Stimulated activated CD4-positive, alpha-beta T cell treated with anti-CD3 and anti-CD28 coated beads, Interleukin-1b, Interleukin-23, amount 100 ng/mL, for 48 hours (primary cell): ENCODE measurements around the gene POU4F1.
A peak's percentile ranks its signal among the peaks of the same experiment; 100 is the strongest.

Experiments used
- DNase-seq: peaks from one replicate; pipeline ENCODE4 v3.0.0-alpha.2; 2020

Gene POU4F1

DNA sequence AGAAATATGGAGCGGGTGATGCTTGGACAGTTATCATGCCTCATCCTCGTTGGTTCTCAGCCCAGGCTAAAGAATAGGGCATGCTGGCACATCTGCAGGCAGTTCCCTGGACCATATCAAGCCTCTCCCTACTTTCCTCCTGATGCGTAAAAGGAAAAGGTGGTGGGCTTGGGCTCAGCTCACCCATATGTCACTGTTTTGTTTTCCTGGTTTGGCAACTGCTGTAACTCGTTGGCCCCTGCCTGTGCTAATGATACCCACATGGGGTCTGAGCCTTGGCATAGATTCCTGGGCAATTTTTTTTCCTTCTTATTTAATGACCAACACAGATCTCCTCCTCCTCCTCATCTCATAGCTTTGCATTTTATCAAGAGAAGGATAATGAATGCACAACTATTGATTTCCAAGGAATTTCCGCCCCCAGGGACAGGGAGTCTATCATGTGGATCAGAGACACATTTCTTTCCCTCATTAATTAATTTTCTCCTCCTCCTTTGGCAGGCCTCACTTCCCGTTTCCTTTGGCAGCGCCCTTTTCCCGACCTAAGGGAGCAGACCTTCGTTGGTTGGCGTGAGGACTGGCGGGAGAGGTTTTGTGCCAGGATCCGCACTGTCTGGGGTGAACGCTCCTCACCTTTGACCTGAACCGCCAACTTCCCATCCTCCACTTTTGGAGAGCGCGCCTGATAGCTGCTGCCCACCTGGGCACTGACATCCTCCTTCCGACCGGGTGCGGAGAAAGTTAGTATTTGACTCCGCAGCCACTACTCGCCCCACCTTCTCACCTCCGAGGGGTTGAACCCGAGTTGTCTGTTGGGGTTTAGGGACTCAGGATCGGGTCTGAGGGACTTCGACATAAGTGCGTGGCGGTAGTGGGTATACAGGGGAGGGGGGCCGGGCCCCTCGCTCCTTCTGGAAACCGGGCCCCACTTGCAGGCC is 3.4 kb upstream of the POU4F1 start:
- DNase-seq: no peak

DNA sequence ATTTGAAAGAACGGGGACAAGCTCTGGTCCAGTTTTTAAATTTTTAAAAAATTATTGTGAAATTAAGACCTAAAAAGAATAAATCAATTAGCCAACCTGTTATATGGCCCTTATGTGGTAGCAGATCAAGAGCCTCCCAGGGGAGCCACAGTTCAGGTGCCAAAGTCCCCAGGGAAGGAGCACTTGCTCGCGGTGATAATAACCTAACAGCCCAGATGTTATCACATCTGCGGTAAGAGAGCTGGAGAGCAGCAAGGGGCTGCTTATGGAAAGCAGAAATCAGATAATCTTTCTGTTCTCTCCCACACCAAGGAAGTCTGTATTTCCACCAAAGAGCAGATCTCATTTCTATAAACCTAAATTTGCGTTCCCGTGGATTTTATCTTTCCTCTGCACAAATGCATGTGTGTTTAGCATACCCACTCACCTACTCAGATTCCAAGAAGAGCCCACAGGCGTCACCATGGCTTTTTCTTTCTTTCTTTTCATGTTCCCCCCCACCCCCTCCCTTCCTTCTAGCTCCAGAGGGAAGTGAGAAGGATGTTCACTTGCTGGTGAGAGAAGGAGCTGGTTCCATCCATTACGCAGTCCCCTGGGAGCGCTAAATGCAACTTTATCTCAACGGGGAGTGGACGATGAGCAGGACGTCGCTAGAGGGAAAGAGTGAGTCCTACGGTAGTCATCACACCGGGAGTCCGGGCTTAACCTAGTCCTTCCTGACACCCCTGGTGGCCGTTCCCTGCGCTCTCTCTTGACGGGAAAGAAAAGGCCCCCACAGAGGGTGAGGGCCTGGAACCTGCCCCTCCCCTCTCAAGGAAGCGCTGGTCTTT is 1.6 kb upstream of the POU4F1 start:
- no peak for DNase-seq

DNA sequence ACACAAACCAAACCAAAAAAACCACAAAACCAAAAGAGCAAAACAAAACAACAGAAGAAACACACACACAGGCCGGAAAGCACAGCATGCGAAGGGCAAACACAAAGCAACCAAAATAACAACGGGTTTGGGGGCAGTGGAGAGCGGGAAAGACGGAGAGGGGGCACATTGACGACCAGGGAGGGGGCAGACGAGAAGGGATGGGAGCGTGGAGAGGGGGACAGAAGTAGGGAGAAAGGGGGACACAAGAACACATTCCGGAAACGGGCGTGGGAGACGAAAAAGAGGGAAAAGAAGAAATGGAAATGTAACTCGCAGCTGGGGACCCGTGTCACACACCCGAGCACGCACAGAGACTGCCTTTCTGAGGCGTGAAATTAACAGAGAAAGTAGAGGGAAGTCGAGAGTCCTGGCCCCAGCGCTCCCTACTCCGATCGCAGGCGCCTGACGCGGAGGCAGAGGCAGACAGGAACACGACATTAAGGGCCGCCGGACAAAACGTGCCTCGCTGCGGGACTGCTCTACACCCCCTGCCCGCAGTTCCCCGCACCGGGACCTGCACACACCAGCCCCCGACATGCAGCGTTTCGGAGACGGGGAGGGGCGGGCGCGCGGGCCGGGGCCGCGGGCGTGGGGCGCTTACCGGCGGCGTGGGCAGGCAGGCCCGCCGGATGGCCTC is 652 bp downstream of the POU4F1 start:
- peak; percentile 16 for DNase-seq

- no peak for DNase-seq
Measured at GRCh38 chr13:78601874-78602560, 1.3 kb downstream of the POU4F1 start.

DNA sequence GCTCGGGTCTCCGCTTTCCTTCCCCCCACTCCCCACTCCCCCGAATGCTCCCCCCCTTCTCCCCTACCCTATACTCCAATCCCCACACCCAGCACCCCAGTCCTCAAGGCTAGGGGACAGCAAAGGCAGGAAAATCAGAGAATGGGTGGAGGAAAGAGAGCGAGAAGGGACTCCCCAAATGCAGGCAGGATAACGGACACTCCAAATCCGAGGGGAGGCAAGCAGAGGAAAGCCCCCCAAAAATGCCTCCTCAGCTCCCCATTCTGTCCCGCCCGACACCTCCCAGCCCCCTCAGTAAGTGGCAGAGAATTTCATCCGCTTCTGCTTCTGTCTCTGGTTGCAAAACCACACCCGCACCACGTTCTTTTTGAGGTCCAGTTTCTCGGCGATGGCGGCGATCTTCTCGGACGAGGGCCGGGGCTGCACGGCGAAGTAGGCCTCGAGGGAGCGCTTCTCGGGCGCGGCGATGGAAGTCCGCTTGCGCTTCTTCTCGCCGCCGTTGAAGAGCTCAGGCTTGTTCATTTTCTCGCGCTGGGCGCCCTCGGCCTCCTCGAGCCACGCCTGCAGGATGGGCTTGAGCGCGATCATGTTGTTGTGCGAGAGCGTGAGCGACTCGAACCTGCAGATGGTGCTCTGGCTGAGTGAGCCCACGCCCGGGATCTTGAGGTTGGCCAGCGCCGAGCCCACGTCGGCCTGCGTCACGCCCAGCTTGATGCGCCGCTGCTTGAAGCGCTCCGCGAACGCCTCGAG is 2.1 kb downstream of the POU4F1 start:
- DNase-seq: no peak

DNA sequence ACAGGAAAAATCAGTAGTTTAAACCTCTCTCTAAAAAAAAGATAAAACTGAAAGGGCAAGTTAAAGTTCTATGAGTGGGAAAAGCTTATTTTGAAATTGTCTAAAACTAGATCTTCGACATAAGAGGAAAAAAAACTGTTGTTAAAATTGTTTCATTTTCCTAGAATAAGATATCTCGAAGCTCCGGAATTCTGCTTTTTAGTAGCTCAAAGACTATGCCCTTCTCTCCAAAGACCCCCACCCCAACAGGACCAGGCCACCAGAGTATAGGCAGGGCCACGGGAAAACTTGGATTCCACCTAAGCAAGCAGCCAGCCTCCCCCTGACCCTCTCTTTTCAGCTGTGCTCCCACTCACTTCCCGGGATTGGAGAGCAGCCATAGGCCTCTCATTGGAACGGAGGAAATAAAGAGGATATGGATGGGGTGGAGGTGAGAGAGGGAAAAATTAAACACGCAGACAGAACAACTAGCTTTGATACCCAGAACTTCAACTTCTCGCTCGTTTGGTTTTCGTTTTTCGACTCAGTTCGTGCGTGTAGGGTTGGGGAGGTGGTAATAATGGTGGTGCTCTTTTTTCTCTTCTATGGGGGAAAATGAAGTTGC is 3.0 kb downstream of the POU4F1 start:
- DNase-seq: no peak

GRCh38 chr13:78599645-78600279 is 3.6 kb downstream of the POU4F1 start:
- no peak for DNase-seq

- DNase-seq: no peak
Measured at GRCh38 chr13:78598966-78599644, 4.2 kb downstream of the POU4F1 start.

- DNase-seq: no peak
Measured at GRCh38 chr13:78598116-78598781, 5.1 kb downstream of the POU4F1 start.

- no peak for DNase-seq
Measured at GRCh38 chr13:78597602-78597932, 5.8 kb downstream of the POU4F1 start.

GRCh38 chr13:78596736-78597601 is 6.4 kb downstream of the POU4F1 start:
- no peak for DNase-seq

GRCh38 chr13:78596399-78596735 is 7.0 kb downstream of the POU4F1 start:
- DNase-seq: no peak

GRCh38 chr13:78595495-78596398 is 7.6 kb downstream of the POU4F1 start:
- no peak for DNase-seq

DNA sequence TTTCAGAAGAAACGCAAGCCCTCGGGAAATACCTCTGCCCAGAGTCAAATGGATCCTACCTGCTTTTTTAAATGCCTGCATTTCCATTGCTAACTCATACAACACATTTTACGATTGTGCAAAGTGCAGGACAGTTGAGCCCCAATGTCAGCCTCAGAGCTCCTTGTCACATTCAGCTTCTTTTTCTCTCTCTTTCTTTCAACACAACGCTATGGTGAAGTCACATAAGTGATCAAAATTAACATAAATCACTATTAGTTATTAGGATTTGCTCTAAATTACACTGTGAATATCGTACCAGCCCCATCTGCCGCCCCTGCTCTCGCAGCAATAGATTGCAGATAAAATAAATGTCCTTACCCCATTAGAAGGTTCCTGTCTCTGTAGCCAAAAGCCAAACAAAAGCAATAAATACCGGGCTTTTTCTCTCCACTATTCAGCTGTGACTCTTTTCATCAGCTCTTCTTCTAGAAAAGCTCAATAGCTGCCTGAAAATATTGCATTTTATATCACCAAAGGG is 8.8 kb downstream of the POU4F1 start:
- no peak for DNase-seq

- no peak for DNase-seq
Measured at GRCh38 chr13:78593652-78594455, 9.5 kb downstream of the POU4F1 start.

DNA sequence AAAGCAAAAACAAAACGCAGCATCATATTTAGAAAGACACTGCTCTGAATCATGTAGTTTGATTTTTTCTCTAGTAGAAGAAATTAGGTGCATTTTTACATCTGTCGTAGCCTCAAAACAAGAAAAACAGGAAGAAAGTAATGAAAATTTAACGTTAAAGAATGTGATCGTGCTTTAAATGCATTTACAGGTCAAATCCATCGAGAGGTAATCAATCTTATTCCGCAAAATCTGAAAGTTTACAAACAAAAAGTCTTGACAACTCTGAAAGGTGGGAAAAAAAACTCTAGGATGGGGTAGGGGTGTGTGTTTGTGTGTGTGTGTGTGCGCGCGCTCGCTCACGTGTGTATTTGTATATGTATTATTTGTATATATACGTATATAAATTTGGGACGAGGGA is 10.2 kb downstream of the POU4F1 start:
- no peak for DNase-seq

DNA sequence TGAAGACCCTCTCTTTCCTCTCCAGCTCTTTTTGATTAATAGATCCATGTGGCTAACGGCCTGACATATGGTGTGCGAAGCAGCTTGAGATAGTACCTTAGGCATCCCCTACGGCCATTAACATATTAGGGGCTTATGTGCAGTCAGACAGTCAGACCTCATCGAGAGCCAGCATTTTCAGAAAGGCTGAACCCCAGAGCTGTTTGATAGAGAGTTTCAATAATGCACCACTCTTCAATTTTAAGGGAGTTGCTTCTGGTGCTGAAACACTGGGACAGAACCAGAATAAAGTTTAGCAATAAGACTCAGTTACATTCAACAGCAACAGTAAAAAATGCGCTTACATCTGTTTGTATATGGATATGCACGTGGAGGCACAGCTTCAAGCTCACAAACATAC is 10.8 kb downstream of the POU4F1 start:
- DNase-seq: no peak
